K562 (cell line): Measurements from ENCODE around the gene COCH. TPM values are rescaled to one million over a fixed set of nuclear protein-coding genes. Genes with fewer than 3 reads are reported as not detected.

Experiments
- ELK3 ChIP-seq: fragments of 450-650 bp; formaldehyde crosslinking; IDR thresholded peaks from 2 replicates; pipeline ENCODE4 v1.4.0; 2020; ENCODE audit warnings: mild to moderate bottlenecking
- ESRRA ChIP-seq: fragments of 450-650 bp; IDR thresholded peaks from 2 replicates; pipeline ENCODE4 v1.6.1; 2014; ENCODE audit warnings: low read depth, mild to moderate bottlenecking, moderate library complexity, borderline replicate concordance
- FOXJ3 ChIP-seq: sonication (generic); formaldehyde crosslinking; IDR thresholded peaks from 2 replicates; pipeline ENCODE4 v1.4.0; 2020; ENCODE audit warnings: mild to moderate bottlenecking, missing genetic modification reagents
- KAT7 ChIP-seq: sonication (generic); formaldehyde crosslinking; IDR thresholded peaks from 2 replicates; pipeline ENCODE4 v1.8.0; 2022; ENCODE audit warnings: missing genetic modification reagents, mild to moderate bottlenecking, borderline replicate concordance
- MBD1 ChIP-seq: fragments of 250-450 bp; sonication (Bioruptor Pico); IDR thresholded peaks from 2 replicates; pipeline ENCODE4 v1.8.0; 2022; ENCODE audit warnings: inconsistent platforms
- MTA3 ChIP-seq: fragments of 450-650 bp; formaldehyde crosslinking; IDR thresholded peaks from 2 replicates; pipeline ENCODE4 v1.6.1; 2017; ENCODE audit warnings: mild to moderate bottlenecking, borderline replicate concordance
- NFRKB ChIP-seq: fragments of 450-650 bp; IDR thresholded peaks from 2 replicates; pipeline ENCODE4 v1.6.1; 2016; ENCODE audit warnings: low read depth
- NR0B1 ChIP-seq: fragments of 450-650 bp; IDR thresholded peaks from one replicate; pipeline ENCODE4 v1.6.1; 2018; ENCODE audit warnings: mild to moderate bottlenecking, moderate library complexity; ENCODE audit not compliant: partially characterized antibody
- NR3C1 ChIP-seq: sonication (generic); formaldehyde crosslinking; IDR thresholded peaks from 2 replicates; pipeline ENCODE4 v1.8.1; 2022; ENCODE audit warnings: missing genetic modification reagents
- NR4A1 ChIP-seq, 2 experiments: fragments of 250-450 bp in 1 of 2; fragments of 450-650 bp in 1 of 2; sonication (Bioruptor Pico) in 1 of 2; IDR thresholded peaks; 2 replicates each; pipeline versions ENCODE4 v1.4.0 to v1.6.1; 2016 to 2020; ENCODE audit warnings: mild to moderate bottlenecking in 2 of 2, missing compliant biosample characterization in 1 of 2, missing genetic modification characterization in 1 of 2, moderate library complexity in 1 of 2
- ZBTB40 ChIP-seq, 2 experiments: fragments of 450-650 bp in 1 of 2; sonication (generic) in 1 of 2; formaldehyde crosslinking in 1 of 2; IDR thresholded peaks; 2 replicates each; pipeline versions ENCODE4 v1.7.1 to v1.9.0; 2016 to 2022; ENCODE audit warnings: inconsistent platforms in 1 of 2, mild to moderate bottlenecking in 1 of 2, missing genetic modification reagents in 1 of 2
- ZNF232 ChIP-seq: sonication (generic); formaldehyde crosslinking; IDR thresholded peaks from 2 replicates; pipeline ENCODE4 v1.8.0; 2022; ENCODE audit warnings: mild to moderate bottlenecking, missing genetic modification reagents
- polyA plus RNA-seq, 8 experiments: library from polyadenylated mRNA; depleted of rRNA in 4 of 8; stranded (reverse) in 5 of 8; unstranded in 3 of 8; fragments of >200 nt; fragmentation: Nextera tagmentation in 2 of 8; fragmentation: Illumina TruSeq in 1 of 8; extraction: Ambion mirVana in 2 of 8; extraction: Trizol in 1 of 8; gene quantifications; 2 replicates each; pipeline versions ENCODE4 v1.2.1 to v1.2.3, GENCODE V29; 2011 to 2014; ENCODE audit warnings: inconsistent platforms in 1 of 8, missing spikeins in 1 of 8
- total RNA-seq, 7 experiments: library from RNA; depleted of rRNA in 6 of 7; stranded (reverse); fragments of >200 nt in 6 of 7; fragmentation: Illumina TruSeq in 2 of 7; extraction: Trizol in 2 of 7; gene quantifications; 2 replicates each; pipeline versions ENCODE4 v1.2.1 to v1.2.3, GENCODE V29; 2011 to 2021; ENCODE audit warnings: low replicate concordance in 1 of 7

COCH gene
- total and polyA plus RNA-seq, 9 of the 15 experiments (the other 6 are each of a cell fraction or from before 2014, with no cell fraction given), result 27.0 to 141 (median 69.3) TPM

GRCh38 chr14:30874120-30874998 is at the start of gene COCH (continued):
- no peak for TF ChIP-seq NFRKB
- TF ChIP-seq ELK3, result no peak
- no peak for TF ChIP-seq KAT7
- TF ChIP-seq NR0B1, result no peak
- no peak for TF ChIP-seq ZBTB40 (IDR thresholded peaks at IDR 0.05)
- TF ChIP-seq ZBTB40 (CRISPR knock-in tag; IDR thresholded peaks at IDR 0.05), result no peak
- TF ChIP-seq FOXJ3 (CRISPR knock-in tag), result no peak
- TF ChIP-seq MBD1 (CRISPR knock-in tag), result no peak
- no peak for TF ChIP-seq ESRRA
- 0 out of 2 replicates have a peak, but pooled peaks have one; percentile 15 for TF ChIP-seq ZNF232 (CRISPR knock-in tag)
- TF ChIP-seq NR4A1 (CRISPR knock-in tag; IDR thresholded peaks at IDR 0.05), result no peak
- peak; percentile 58 for TF ChIP-seq NR4A1 (tag; IDR thresholded peaks at IDR 0.05)
- TF ChIP-seq MTA3, result peak; percentile 51; the same call in 1 of the 2 replicates
- no peak for TF ChIP-seq NR3C1 (CRISPR knock-in tag)
